Measurements from ENCODE around the gene HLA-G. TPM values are rescaled to one million over a fixed set of nuclear protein-coding genes. Genes with fewer than 3 reads are reported as not detected.

HLA-G gene
- total RNA-seq, 4 donors from 2014 or later: not detected

DNA sequence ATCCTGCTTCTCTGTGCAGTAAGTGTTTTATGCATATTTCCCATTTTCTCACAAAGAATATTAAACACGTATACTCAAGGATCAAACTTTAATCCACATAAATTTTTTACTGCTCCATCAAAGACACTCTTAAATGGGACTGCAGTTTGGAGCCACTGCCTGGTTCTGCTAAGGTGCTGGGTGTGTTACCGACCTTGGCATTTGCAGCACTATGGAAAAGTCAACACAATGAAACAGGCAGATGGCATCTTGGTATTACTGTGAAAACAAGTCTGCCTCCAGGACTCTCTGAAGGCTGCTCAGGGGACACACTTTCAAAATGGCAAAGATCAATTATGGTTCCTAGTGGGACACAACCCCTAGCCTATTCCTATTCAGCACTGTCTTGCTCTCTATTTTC is 17.3 kb upstream of the HLA-G start:
- peaks cover 0 to 9% of the 10 kb centered on the region in 2 donors for H3K27me3 ChIP-seq
- 63 to 72% methylated on average over 2 of the region's 2 CpGs for WGBS, 2 donors
- H3K36me3 ChIP-seq: no peaks in the 10 kb centered on the region
- H3K27ac ChIP-seq: no peak overlapping the region
- no peaks in the 10 kb centered on the region for H3K9me3 ChIP-seq
- no peak for DNase-seq (ENCODE audit: low spot score in 2 of 2)
- TF ChIP-seq CTCF (IDR thresholded peaks at IDR 0.05): no peak
- no peak for TF ChIP-seq EP300 (IDR thresholded peaks at IDR 0.05)
- no peak for TF ChIP-seq POLR2A (IDR thresholded peaks at IDR 0.05)
- no peak overlapping the region for H3K4me3 ChIP-seq
- H3K4me1 ChIP-seq: no peaks in the 10 kb centered on the region

- TF ChIP-seq CTCF (IDR thresholded peaks at IDR 0.05) (no peak), EP300 (IDR thresholded peaks at IDR 0.05) (no peak), POLR2A (IDR thresholded peaks at IDR 0.05) (no peak)
- Histone ChIP-seq H3K27ac (no peak overlapping the region), H3K36me3 (no peaks in the 10 kb centered on the region), H3K9me3 (no peaks in the 10 kb centered on the region), H3K4me1 (no peaks in the 10 kb centered on the region), H3K27me3 (peaks cover 0 to 2% of the 10 kb centered on the region in 2 donors), H3K4me3 (no peak overlapping the region)
- WGBS, 2 donors: 75 to 85% methylated on average over 1 of the region's 1 CpG
- DNase-seq (ENCODE audit: low spot score in 2 of 2): no peak
These were observed 16.2 kb upstream of the HLA-G start for GRCh38 chr6:29811377-29811776.

- DNase-seq (ENCODE audit: low spot score in 2 of 2): no peak
- WGBS, 2 donors: 0 to 8% methylated on average over 1 of the region's 1 CpG
- no peaks in the 10 kb centered on the region for H3K27me3 ChIP-seq
- H3K9me3 ChIP-seq: no peaks in the 10 kb centered on the region
- no peak overlapping the region for H3K27ac ChIP-seq
- no peaks in the 10 kb centered on the region for H3K36me3 ChIP-seq
- TF ChIP-seq EP300 (IDR thresholded peaks at IDR 0.05): no peak
- TF ChIP-seq POLR2A (IDR thresholded peaks at IDR 0.05): no peak
- no peak for TF ChIP-seq CTCF (IDR thresholded peaks at IDR 0.05)
- no peak overlapping the region for H3K4me3 ChIP-seq
- no peaks in the 10 kb centered on the region for H3K4me1 ChIP-seq
These were observed 14.6 kb upstream of the HLA-G start for GRCh38 chr6:29813066-29813465.

DNA sequence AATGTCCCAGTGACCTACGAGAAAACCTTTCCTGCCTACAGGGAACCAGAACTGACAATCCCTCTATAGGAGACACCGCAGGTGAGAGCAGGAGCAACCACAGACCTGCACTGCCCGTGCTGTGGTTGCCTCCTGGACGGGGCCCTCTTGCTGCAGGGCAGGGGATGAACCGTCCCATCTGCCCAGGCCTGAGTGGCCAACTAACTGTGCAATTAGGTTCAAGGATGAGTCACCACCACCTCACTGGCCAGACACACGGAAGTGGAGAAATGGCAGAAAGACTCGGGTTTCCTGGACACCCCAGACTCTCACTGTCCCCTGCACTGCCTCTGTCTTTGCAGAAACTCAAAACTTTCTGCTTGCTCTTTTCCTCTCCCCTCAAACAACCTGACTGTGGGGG is 13.8 kb upstream of the HLA-G start:
- TF ChIP-seq POLR2A (IDR thresholded peaks at IDR 0.05) (no peak), EP300 (IDR thresholded peaks at IDR 0.05) (no peak), CTCF (IDR thresholded peaks at IDR 0.05) (no peak)
- H3K9me3 ChIP-seq: no peaks in the 10 kb centered on the region
- H3K27me3 ChIP-seq: no peaks in the 10 kb centered on the region
- H3K27ac ChIP-seq: no peak overlapping the region
- H3K4me3 ChIP-seq: no peak overlapping the region
- no peaks in the 10 kb centered on the region for H3K4me1 ChIP-seq
- no peak for DNase-seq (ENCODE audit: low spot score in 2 of 2)
- H3K36me3 ChIP-seq: no peaks in the 10 kb centered on the region
- 63 to 66% methylated on average over 7 of the region's 7 CpGs for WGBS, 2 donors

- H3K4me3 ChIP-seq: no peak overlapping the region
- no peaks in the 10 kb centered on the region for H3K36me3 ChIP-seq
- 51 to 68% methylated on average over 9 of the region's 9 CpGs for WGBS, 2 donors
- no peak for DNase-seq (ENCODE audit: low spot score in 2 of 2)
- H3K27me3 ChIP-seq: peaks cover 0 to 2% of the 10 kb centered on the region in 2 donors
- no peaks in the 10 kb centered on the region for H3K4me1 ChIP-seq
- H3K9me3 ChIP-seq: no peaks in the 10 kb centered on the region
- no peak for TF ChIP-seq CTCF (IDR thresholded peaks at IDR 0.05)
- TF ChIP-seq POLR2A (IDR thresholded peaks at IDR 0.05): no peak
- TF ChIP-seq EP300 (IDR thresholded peaks at IDR 0.05): no peak
- H3K27ac ChIP-seq: no peak overlapping the region
These were observed 13.1 kb upstream of the HLA-G start for GRCh38 chr6:29814379-29815117.

Data from tibial nerve (tissue), 4 donors.